Mesangial cell (primary cell): ENCODE results near the gene CSGALNACT2. TPM values are rescaled to one million over a fixed set of nuclear protein-coding genes. Genes with fewer than 3 reads are reported as not detected.

Experiments used
- total RNA-seq: library from RNA; depleted of rRNA; stranded (reverse); fragments of >200 nt; gene quantifications from 2 replicates; pipeline ENCODE4 v1.2.3, GENCODE V29; 2015

The CSGALNACT2 gene, protein sequence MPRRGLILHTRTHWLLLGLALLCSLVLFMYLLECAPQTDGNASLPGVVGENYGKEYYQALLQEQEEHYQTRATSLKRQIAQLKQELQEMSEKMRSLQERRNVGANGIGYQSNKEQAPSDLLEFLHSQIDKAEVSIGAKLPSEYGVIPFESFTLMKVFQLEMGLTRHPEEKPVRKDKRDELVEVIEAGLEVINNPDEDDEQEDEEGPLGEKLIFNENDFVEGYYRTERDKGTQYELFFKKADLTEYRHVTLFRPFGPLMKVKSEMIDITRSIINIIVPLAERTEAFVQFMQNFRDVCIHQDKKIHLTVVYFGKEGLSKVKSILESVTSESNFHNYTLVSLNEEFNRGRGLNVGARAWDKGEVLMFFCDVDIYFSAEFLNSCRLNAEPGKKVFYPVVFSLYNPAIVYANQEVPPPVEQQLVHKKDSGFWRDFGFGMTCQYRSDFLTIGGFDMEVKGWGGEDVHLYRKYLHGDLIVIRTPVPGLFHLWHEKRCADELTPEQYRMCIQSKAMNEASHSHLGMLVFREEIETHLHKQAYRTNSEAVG
- total RNA-seq, result 5.1 and 5.3 TPM in 2 replicates

DNA sequence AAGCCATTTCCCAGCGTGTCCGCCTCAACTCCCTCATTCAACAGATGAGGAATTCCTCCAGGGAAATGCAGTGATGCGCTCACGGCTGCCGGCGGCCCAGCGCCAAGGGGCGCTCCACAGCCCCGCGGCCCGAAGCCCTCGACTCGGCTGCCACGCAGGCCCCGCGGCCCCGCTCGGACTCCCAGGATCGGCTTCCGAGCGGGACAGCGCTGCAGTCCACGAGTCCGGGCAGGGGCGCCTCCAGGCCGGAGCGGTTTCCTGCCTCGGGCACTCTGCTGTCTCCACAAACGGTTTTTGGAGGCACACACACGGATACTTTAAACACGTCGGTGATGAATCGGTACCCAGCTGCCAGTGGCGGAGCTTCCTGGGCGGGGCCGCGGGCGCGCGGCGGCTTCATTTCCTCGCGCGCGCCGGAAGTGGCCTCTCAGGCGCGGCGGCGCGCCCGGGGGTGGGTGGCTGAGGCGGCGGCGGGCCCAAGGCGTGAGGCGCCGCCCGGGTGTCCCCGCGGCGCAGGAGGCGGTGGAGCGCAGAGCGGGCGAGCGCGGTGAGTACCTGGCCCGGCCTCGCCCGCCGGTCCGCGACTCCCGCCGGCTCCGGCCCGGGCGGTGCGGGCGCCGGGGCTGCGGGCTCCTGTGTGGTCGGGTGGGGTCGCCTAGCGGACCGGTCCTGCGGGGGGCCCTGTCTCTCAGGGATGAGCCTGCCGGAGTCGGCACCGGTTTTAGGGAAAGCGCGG lies at the start of gene CSGALNACT2:
Gene CSGALNACT2, plus strand, starts transcription at position 425 of the 736 bp plus-strand sequence. CDS start 16,705 bp downstream, outside the sequence.

Other genes with a start within 250 kb of the CSGALNACT2 start
- gene RET, start 61.4 kb upstream of the CSGALNACT2 start, total RNA-seq, result 0.51 and 0.65 TPM in 2 replicates
- 1.8 and 2.5 TPM in 2 replicates for gene RASGEF1A, start 128.6 kb downstream of the CSGALNACT2 start, total RNA-seq
- not detected in 2 replicates for gene FXYD4, start 233.2 kb downstream of the CSGALNACT2 start, total RNA-seq